H1 (cell line): ENCODE results near the gene FBN2. TPM values are rescaled to one million over a fixed set of nuclear protein-coding genes. Genes with fewer than 3 reads are reported as not detected.

Source experiments
- MAFK ChIP-seq: IDR thresholded peaks from 2 replicates; pipeline ENCODE4 v1.6.1; 2012; ENCODE audit warnings: low read depth, mild to moderate bottlenecking, improper control_type of control experiment, low read length
- NANOG ChIP-seq: IDR thresholded peaks from 2 replicates; pipeline ENCODE4 v1.6.1; 2011; ENCODE audit warnings: low read length, low read depth, mild to moderate bottlenecking, inconsistent platforms; ENCODE audit not compliant: insufficient read depth, poor library complexity, severe bottlenecking
- polyA plus RNA-seq, 7 experiments: library from polyadenylated mRNA; depleted of rRNA in 3 of 7; stranded (reverse) in 5 of 7; unstranded in 2 of 7; fragments of >200 nt in 5 of 7; fragments of 200-250 nt in 2 of 7; gene quantifications; 1 replicate in 5 of 7; 2 replicates in 1 of 7; 4 replicates in 1 of 7; pipeline versions ENCODE4 v1.2.1 to v1.2.3, GENCODE V29; 2011 to 2013; ENCODE audit warnings: missing spikeins in 2 of 7, mixed read lengths in 2 of 7
- total RNA-seq: library from RNA; stranded (reverse); fragmentation: NEBNext Ultra II Directional; extraction: Animal tissue kit (Norgen Biotek cat#: 25700); gene quantifications from 2 replicates; pipeline ENCODE4 v1.2.1, GENCODE V29; 2021
- TF ChIP-seq, protein P1 (sequence below): fragments of 300-600 bp; sonication (generic); IDR thresholded peaks from 2 replicates; pipeline ENCODE4 v1.7.1; 2012; ENCODE audit warnings: low read length, moderate library complexity, mild to moderate bottlenecking, inconsistent platforms; ENCODE audit not compliant: insufficient replicate concordance

Gene FBN2
- total and polyA plus RNA-seq, 2 of the 8 experiments (the other 6 are each of a cell fraction or from before 2014, with no cell fraction given): 14.1 to 16.3 TPM

GRCh38 chr5:128462330-128462729 lies 75.7 kb downstream of the FBN2 start (continued):
- TF ChIP-seq MAFK (no peak), NANOG (no peak)
- TF ChIP-seq, protein P1, sequence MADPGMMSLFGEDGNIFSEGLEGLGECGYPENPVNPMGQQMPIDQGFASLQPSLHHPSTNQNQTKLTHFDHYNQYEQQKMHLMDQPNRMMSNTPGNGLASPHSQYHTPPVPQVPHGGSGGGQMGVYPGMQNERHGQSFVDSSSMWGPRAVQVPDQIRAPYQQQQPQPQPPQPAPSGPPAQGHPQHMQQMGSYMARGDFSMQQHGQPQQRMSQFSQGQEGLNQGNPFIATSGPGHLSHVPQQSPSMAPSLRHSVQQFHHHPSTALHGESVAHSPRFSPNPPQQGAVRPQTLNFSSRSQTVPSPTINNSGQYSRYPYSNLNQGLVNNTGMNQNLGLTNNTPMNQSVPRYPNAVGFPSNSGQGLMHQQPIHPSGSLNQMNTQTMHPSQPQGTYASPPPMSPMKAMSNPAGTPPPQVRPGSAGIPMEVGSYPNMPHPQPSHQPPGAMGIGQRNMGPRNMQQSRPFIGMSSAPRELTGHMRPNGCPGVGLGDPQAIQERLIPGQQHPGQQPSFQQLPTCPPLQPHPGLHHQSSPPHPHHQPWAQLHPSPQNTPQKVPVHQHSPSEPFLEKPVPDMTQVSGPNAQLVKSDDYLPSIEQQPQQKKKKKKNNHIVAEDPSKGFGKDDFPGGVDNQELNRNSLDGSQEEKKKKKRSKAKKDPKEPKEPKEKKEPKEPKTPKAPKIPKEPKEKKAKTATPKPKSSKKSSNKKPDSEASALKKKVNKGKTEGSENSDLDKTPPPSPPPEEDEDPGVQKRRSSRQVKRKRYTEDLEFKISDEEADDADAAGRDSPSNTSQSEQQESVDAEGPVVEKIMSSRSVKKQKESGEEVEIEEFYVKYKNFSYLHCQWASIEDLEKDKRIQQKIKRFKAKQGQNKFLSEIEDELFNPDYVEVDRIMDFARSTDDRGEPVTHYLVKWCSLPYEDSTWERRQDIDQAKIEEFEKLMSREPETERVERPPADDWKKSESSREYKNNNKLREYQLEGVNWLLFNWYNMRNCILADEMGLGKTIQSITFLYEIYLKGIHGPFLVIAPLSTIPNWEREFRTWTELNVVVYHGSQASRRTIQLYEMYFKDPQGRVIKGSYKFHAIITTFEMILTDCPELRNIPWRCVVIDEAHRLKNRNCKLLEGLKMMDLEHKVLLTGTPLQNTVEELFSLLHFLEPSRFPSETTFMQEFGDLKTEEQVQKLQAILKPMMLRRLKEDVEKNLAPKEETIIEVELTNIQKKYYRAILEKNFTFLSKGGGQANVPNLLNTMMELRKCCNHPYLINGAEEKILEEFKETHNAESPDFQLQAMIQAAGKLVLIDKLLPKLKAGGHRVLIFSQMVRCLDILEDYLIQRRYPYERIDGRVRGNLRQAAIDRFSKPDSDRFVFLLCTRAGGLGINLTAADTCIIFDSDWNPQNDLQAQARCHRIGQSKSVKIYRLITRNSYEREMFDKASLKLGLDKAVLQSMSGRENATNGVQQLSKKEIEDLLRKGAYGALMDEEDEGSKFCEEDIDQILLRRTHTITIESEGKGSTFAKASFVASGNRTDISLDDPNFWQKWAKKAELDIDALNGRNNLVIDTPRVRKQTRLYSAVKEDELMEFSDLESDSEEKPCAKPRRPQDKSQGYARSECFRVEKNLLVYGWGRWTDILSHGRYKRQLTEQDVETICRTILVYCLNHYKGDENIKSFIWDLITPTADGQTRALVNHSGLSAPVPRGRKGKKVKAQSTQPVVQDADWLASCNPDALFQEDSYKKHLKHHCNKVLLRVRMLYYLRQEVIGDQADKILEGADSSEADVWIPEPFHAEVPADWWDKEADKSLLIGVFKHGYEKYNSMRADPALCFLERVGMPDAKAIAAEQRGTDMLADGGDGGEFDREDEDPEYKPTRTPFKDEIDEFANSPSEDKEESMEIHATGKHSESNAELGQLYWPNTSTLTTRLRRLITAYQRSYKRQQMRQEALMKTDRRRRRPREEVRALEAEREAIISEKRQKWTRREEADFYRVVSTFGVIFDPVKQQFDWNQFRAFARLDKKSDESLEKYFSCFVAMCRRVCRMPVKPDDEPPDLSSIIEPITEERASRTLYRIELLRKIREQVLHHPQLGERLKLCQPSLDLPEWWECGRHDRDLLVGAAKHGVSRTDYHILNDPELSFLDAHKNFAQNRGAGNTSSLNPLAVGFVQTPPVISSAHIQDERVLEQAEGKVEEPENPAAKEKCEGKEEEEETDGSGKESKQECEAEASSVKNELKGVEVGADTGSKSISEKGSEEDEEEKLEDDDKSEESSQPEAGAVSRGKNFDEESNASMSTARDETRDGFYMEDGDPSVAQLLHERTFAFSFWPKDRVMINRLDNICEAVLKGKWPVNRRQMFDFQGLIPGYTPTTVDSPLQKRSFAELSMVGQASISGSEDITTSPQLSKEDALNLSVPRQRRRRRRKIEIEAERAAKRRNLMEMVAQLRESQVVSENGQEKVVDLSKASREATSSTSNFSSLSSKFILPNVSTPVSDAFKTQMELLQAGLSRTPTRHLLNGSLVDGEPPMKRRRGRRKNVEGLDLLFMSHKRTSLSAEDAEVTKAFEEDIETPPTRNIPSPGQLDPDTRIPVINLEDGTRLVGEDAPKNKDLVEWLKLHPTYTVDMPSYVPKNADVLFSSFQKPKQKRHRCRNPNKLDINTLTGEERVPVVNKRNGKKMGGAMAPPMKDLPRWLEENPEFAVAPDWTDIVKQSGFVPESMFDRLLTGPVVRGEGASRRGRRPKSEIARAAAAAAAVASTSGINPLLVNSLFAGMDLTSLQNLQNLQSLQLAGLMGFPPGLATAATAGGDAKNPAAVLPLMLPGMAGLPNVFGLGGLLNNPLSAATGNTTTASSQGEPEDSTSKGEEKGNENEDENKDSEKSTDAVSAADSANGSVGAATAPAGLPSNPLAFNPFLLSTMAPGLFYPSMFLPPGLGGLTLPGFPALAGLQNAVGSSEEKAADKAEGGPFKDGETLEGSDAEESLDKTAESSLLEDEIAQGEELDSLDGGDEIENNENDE: no peak
